Measurements from ENCODE around the gene LASP1NB.

Gene LASP1NB

DNA sequence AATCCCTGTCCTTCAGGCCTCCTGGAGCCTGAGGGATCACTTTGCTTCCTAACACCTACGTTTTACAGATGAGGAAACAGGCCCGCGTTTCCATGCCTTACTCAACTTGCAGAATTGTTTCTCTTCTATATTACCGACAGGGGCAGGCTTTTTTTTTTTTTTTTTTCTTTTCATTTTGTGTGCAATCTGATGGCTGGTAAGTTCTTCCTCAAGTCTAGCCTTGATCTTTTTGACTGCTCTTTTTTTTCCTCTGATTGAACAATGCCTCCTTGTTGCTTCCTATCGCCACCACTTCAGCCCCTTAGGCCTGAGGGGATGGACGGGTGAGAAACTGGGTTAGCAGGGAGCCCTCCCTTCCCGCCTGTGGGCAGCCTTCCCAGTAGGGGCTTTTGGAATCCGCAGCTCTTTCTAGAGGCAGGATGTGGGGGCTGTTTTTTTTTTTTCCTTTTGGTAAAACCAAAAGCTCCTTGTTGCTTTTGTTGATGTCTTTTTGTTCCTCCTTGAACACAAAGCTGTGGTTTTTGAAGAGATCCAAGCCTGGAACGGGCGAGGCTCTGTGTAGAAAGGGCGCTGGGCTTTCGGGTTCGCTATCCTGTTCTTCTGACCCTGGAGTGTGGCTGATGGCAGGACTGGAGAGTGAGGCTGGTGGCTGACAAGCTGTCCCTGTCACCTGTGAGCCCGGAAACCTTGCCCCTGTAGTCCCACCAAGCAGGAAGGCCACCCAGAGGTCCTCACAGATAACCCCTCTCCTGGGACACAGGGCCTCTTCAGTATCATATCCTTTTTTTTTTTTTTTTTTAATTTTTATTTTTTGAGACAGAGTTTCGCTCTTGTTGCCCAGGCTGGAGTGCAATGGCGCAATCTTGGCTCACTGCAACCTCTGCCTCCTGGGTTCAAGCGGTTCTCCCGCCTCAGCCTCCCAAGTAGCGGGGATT, 41.6 kb upstream of the LASP1NB start:
- H3K4me3 ChIP-seq (ENCODE audit: low read depth, low read length): no peak overlapping the region
- no peak for DNase-seq (ENCODE audit: low read depth)
- TF ChIP-seq, protein P1, sequence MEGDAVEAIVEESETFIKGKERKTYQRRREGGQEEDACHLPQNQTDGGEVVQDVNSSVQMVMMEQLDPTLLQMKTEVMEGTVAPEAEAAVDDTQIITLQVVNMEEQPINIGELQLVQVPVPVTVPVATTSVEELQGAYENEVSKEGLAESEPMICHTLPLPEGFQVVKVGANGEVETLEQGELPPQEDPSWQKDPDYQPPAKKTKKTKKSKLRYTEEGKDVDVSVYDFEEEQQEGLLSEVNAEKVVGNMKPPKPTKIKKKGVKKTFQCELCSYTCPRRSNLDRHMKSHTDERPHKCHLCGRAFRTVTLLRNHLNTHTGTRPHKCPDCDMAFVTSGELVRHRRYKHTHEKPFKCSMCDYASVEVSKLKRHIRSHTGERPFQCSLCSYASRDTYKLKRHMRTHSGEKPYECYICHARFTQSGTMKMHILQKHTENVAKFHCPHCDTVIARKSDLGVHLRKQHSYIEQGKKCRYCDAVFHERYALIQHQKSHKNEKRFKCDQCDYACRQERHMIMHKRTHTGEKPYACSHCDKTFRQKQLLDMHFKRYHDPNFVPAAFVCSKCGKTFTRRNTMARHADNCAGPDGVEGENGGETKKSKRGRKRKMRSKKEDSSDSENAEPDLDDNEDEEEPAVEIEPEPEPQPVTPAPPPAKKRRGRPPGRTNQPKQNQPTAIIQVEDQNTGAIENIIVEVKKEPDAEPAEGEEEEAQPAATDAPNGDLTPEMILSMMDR (IDR thresholded peaks at IDR 0.05; ENCODE audit: insufficient read depth, low read depth, low read length): peak; percentile 26

DNA sequence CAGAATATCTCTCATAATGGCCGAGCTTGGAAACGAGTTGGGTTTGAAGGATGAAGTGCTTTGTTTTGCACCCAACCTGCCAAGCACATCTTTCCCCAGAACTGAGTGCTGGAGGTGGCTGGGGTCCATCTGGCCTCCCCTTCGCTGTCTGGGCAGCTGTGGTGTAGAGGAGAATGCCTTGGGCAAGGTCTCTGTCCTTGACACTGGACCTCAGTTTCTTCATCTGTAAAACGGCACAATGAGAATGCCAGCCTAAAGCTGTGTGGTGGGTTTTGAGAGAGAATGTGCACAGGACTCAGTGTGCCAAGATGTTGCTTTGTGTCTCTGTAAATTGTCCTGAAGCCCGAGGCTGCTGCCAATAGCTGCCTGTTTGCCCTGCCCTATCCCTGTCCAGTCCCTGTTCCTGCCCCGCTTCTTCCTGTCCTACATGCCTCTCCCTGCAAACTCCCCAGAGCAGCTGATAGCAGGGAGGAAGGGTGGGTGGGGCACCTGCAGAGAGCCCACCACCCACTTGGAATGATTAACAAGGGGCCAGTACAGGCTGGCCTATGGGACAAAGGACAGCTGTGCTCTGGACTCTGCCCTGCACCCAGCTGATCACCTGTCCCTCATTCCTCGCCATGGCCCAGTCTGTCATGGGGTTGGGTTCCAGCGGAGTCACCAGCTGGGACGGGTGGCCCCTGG, 40.2 kb upstream of the LASP1NB start:
- TF ChIP-seq, protein P1 (IDR thresholded peaks at IDR 0.05; ENCODE audit: insufficient read depth, low read depth, low read length): no peak

DNA sequence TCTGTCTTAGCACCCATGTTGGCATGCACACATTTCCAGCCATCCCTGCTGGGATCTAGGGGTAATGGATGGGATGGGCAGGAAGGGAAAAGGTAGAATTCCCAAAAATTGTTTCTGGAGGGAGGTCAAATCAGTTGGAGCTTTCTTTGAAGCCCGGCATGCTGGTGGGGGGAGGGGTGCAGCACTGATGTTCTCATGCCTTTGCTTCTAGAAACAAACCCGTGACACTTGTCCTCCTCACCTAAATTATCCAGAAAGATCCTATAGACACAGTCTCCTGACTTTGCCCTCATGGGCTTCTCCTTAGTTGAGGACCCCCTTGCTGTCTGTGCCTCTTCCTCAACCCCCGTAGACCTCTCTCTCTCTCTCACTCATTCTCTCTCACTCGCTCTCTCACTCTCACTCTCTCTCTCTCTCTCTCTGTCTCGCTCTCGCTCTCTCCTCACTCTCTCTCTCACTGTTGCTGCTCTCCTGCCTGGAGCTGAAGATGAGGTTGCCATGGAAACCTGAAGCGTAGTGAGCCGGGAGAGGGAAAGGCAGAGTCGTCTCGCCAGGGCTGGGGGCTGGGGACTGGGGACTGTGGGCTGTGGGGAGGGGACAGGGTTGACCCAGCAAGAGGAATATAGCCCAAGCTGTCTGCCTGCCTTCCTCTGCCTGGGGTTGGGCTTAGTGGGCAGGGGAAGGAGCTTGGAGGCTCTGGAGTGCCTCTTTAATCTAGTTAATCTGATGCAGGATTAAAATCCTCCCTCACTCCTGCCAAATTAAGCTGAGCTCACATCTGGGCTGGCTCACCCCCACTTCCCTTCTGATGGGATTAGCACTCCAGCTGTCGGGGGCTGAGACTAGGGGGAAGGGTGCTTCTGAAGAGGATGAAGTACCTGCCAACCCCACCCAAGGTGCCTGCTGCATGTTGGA, 39.4 kb upstream of the LASP1NB start:
- no peak for DNase-seq (ENCODE audit: low read depth)
- no peak overlapping the region for H3K4me3 ChIP-seq (ENCODE audit: low read depth, low read length)
- TF ChIP-seq, protein P1 (IDR thresholded peaks at IDR 0.05; ENCODE audit: insufficient read depth, low read depth, low read length): no peak

More for the DNA sequence above, 40.2 kb upstream of the LASP1NB start:
- no peak overlapping the region for H3K4me3 ChIP-seq (ENCODE audit: low read depth, low read length)
- DNase-seq (ENCODE audit: low read depth): no peak

DNA sequence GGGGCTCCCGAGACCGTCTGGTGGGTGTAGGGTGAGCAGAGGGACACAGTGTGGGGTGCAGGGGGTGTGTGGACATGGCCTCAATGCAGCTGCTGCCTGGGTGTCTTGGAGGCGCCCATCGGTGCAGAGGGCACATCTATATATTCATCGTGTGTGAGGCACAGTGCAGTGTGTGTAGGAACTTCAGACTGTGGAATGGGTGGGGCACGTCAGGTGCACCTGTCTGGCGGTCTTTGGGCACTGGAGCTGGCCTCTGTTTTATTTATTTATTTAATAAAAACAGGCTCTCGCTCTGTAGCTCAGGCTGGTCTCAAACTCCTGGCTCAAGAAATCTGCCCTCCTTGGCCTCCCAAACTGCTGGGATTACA, 38.8 kb upstream of the LASP1NB start:
- H3K4me3 ChIP-seq (ENCODE audit: low read depth, low read length): no peak overlapping the region
- TF ChIP-seq, protein P1 (IDR thresholded peaks at IDR 0.05; ENCODE audit: insufficient read depth, low read depth, low read length): no peak
- DNase-seq (ENCODE audit: low read depth): no peak

DNA sequence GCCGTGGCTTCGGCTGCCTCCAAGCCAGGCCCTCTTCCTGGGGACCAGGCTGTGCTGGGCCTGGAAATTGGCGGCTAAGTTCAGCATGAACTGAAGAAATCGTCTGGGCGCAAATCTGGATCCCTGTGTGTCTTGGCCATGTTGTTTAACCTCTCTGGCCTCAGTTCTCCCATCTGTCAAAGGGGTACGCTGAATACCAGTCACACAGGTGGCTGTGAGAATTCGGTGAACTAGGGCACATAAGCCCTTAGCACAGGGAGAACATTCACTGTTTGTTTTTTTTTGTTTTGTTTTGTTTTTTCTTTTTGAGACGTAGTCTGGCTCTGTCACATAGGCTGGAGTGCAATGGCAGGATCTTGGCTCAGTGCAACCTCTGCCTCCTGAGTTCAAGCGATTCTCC, 36.6 kb upstream of the LASP1NB start:
- TF ChIP-seq, protein P1 (IDR thresholded peaks at IDR 0.05; ENCODE audit: insufficient read depth, low read depth, low read length): no peak
- no peak for DNase-seq (ENCODE audit: low read depth)
- H3K4me3 ChIP-seq (ENCODE audit: low read depth, low read length): no peak overlapping the region

DNA sequence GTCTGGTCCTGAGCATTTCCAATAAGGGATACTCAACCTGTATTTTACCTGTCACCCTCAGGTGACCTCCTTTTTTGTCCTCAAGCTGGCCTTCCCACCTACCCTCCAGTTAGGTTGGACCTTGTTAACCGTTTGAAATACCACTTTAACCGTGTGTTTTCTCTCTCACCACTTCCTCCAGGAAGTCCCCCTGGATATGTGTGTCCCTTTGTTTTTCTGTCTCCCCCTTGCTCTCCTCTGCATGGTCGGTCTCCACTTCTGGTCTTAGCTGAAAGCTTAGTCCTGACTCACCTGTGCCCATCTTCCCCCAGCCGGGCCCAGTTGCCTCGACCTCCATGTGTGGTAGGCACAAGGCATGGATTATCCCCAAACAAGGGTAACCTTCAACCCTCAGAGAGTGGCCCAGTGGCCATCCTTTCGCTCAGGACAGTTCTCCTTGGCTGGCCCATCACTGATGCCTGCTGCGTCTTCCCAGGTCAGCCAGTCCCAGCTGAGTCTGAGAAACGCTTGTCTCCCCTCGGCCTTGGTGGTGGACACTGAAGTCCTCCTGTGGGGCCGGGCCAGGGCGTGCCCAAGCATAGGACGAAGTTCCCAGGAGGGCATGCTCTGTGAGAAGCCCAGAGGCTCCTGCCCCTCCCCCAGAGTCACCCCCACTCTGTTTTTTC, 35.5 kb upstream of the LASP1NB start:
- DNase-seq (ENCODE audit: low read depth): no peak
- TF ChIP-seq, protein P1 (IDR thresholded peaks at IDR 0.05; ENCODE audit: insufficient read depth, low read depth, low read length): no peak
- no peak overlapping the region for H3K4me3 ChIP-seq (ENCODE audit: low read depth, low read length)
